ENCODE results near the gene SCUBE1. TPM values are rescaled to one million over a fixed set of nuclear protein-coding genes. Genes with fewer than 3 reads are reported as not detected.

Gene SCUBE1
- total RNA-seq, 1 experiment from 2014 or later = 3.9 TPM

GRCh38 chr22:43304831-43305590, 38.2 kb downstream of the SCUBE1 start:
- H3K4me1 ChIP-seq (ENCODE audit: control insufficient read depth in 1 of 2, insufficient read depth in 2 of 2, low read length in 2 of 2) = no peaks in the 10 kb centered on the region
- no peaks in the 10 kb centered on the region for H3K9me3 ChIP-seq (ENCODE audit: control insufficient read depth in 1 of 2, insufficient read depth in 1 of 2, low read depth in 1 of 2, low read length in 2 of 2)
- no peaks in the 10 kb centered on the region for H3K27me3 ChIP-seq (ENCODE audit: insufficient read depth, low read length)
- H3K9ac ChIP-seq (ENCODE audit: low read length) = no peak overlapping the region
- H3K9me2 ChIP-seq (ENCODE audit: insufficient read depth) = no peaks in the 10 kb centered on the region
- no peak overlapping the region for H2AFZ ChIP-seq (ENCODE audit: low read depth, low read length, poor library complexity, severe bottlenecking)
- ATAC-seq (no peak), DNase-seq (ENCODE audit: low read depth, low spot score) (no peak)
- H3K79me2 ChIP-seq (ENCODE audit: insufficient read depth, low read length) = no peaks in the 10 kb centered on the region
- H3K4me2 ChIP-seq (ENCODE audit: low read length) = no peak overlapping the region
- no peak overlapping the region for H3K27ac ChIP-seq (ENCODE audit: low read depth, low read length)
- H3K4me3 ChIP-seq (replicated peaks in 1 of 2; ENCODE audit: low read depth in 1 of 2, low read length in 2 of 2) = no peak overlapping the region
- POLR2A ChIA-PET = no interaction called here
- H4K20me1 ChIP-seq (ENCODE audit: insufficient read depth) = no peaks in the 10 kb centered on the region
- CTCF ChIA-PET = no interaction called here
- H3K36me3 ChIP-seq (ENCODE audit: control insufficient read depth in 1 of 2, insufficient read depth in 2 of 2, low read length in 2 of 2) = no peaks in the 10 kb centered on the region
- no TSS peak for BruUV-seq (replicated peaks)
- intact Hi-C loops (cut with micrococcal nuclease) = no loop called here
- RAD21 ChIA-PET (ENCODE audit: low non-redundant PET in 1 of 2, low total read pairs in 2 of 2, uncharacterized antibody in 2 of 2, unreplicated experiment in 2 of 2) = no interaction called here
- no peak for TF ChIP-seq SIN3A (IDR thresholded peaks at IDR 0.05; ENCODE audit: low read depth)
- no peak for TF ChIP-seq ATF3 (IDR thresholded peaks at IDR 0.05)
- no peak for TF ChIP-seq CTCF (IDR thresholded peaks at IDR 0.05 in 2 of 3, conservative IDR thresholded peaks at IDR 0.05 in 1 of 3; ENCODE audit: borderline replicate concordance in 1 of 3, insufficient read depth in 1 of 3, low read depth in 2 of 3, low read length in 2 of 3)

- intact Hi-C loops (cut with micrococcal nuclease) = no loop called here
- Histone ChIP-seq H3K9me3 (ENCODE audit: control insufficient read depth in 1 of 2, insufficient read depth in 1 of 2, low read depth in 1 of 2, low read length in 2 of 2) (no peaks in the 10 kb centered on the region), H3K27ac (ENCODE audit: low read depth, low read length) (no peak overlapping the region), H3K27me3 (ENCODE audit: insufficient read depth, low read length) (no peaks in the 10 kb centered on the region), H3K36me3 (ENCODE audit: control insufficient read depth in 1 of 2, insufficient read depth in 2 of 2, low read length in 2 of 2) (no peaks in the 10 kb centered on the region), H3K9ac (ENCODE audit: low read length) (no peak overlapping the region), H3K4me2 (ENCODE audit: low read length) (no peak overlapping the region), H3K4me1 (ENCODE audit: control insufficient read depth in 1 of 2, insufficient read depth in 2 of 2, low read length in 2 of 2) (no peaks in the 10 kb centered on the region), H3K9me2 (ENCODE audit: insufficient read depth) (no peaks in the 10 kb centered on the region), H4K20me1 (ENCODE audit: insufficient read depth) (no peaks in the 10 kb centered on the region), H2AFZ (ENCODE audit: low read depth, low read length, poor library complexity, severe bottlenecking) (no peak overlapping the region), H3K4me3 (replicated peaks in 1 of 2; ENCODE audit: low read depth in 1 of 2, low read length in 2 of 2) (no peak overlapping the region), H3K79me2 (ENCODE audit: insufficient read depth, low read length) (no peaks in the 10 kb centered on the region)
- ChIA-PET RAD21 (ENCODE audit: low non-redundant PET in 1 of 2, low total read pairs in 2 of 2, uncharacterized antibody in 2 of 2, unreplicated experiment in 2 of 2) (no interaction called here), POLR2A (no interaction called here), CTCF (no interaction called here)
- no TSS peak for BruUV-seq (replicated peaks)
- TF ChIP-seq SRF (IDR thresholded peaks at IDR 0.05; ENCODE audit: low read depth) (no peak), EZH2 (IDR thresholded peaks at IDR 0.05) (no peak)
- DNase-seq (ENCODE audit: low read depth, low spot score) (no peak), ATAC-seq (no peak)
Measured at GRCh38 chr22:43303751-43304150, 39.4 kb downstream of the SCUBE1 start.

Data from HCT116 (cell line).